Peyer's patch (tissue), 4 donors: Measurements from ENCODE around the gene ATXN2. TPM values are rescaled to one million over a fixed set of nuclear protein-coding genes. Genes with fewer than 3 reads are reported as not detected.

Experiments
- DNase-seq, 3 donors: peaks; one replicate each; pipeline ENCODE4 v3.0.0-alpha.2; 2017 to 2019
- H3K27ac ChIP-seq, 4 donors: fragments of 200-600 bp; sonication (generic); one replicate each; pipeline ENCODE4 v1.5.1; 2016 to 2019
- H3K27me3 ChIP-seq, 2 donors: fragments of 200-600 bp; sonication (generic); one replicate each; pipeline ENCODE4 v1.5.1; 2019
- H3K36me3 ChIP-seq, 3 donors: fragments of 200-600 bp; sonication (generic); one replicate each; pipeline ENCODE4 v1.5.1; 2016 to 2019
- H3K4me1 ChIP-seq, 4 donors: fragments of 200-600 bp; sonication (generic); one replicate each; pipeline ENCODE4 v1.5.1; 2016 to 2019
- H3K4me3 ChIP-seq, 4 donors: fragments of 200-600 bp; sonication (generic); 1 replicate in 3 of 4; 2 replicates in 1 of 4; pipeline ENCODE4 v1.5.1; 2016 to 2019; ENCODE audit warnings: mild to moderate bottlenecking in 1 of 4
- H3K9me3 ChIP-seq, 4 donors: fragments of 200-600 bp; sonication (generic); one replicate each; pipeline ENCODE4 v1.5.1; 2016 to 2019; ENCODE audit warnings: mild to moderate bottlenecking in 1 of 4
- POLR2A ChIP-seq, 2 donors: fragments of 450-650 bp; IDR thresholded peaks; one replicate each; pipeline ENCODE4 v1.5.1; 2017; ENCODE audit warnings: antibody characterized with exemption in 2 of 2, mild to moderate bottlenecking in 2 of 2, moderate library complexity in 2 of 2
- total RNA-seq, 4 donors: library from RNA; depleted of rRNA; stranded (reverse); fragments of >200 nt; gene quantifications; one replicate each; pipeline ENCODE4 v1.1.0, GENCODE V29; 2016
- TF ChIP-seq, protein P1 (sequence below), 6 experiments: fragments of 450-650 bp in 4 of 6; fragments of 200-600 bp in 2 of 6; sonication (generic) in 1 of 6; IDR thresholded peaks; one replicate each; pipeline ENCODE4 v1.5.1; 2017 to 2019; ENCODE audit warnings: antibody characterized with exemption in 6 of 6, mild to moderate bottlenecking in 3 of 6, moderate library complexity in 1 of 6

ATXN2 gene
- total RNA-seq, 4 donors from 2014 or later, result 35.9 to 111 (median 90.8) TPM

DNA sequence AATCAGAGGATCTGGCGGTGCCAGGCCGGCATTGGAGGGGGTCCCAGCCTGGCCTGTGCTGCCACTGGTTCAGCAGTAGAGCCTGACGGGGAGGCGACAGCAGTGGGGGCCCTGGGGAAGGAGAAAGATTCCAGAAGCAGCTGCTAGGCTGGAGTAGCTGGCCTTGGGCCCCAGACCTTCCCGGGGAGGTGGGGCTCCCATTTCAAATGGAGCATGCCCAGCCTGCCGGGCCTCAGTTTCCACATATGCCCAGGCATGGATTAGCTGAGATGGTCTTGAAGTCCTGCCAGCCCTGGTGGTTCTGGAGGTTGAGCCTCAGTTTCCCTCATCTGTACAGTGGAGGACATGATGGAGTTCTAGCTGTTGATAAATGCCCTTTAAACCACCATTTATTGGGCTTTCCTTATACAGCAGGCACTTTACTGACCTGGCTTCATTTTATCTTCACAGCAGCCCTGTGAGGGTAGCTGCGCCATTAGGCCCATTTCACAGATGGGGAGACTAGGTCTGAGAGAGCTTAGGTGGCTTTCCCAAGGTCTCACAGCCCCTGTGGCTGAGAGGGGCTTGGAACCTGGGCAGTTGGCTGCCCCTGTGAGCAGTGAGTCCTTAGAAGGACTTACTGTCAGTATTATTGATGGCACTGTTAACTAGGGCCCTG, 171.6 kb downstream of the ATXN2 start:
- Histone ChIP-seq H3K4me3 (no peak overlapping the region), H3K36me3 (no peaks in the 10 kb centered on the region), H3K27me3 (no peaks in the 10 kb centered on the region), H3K9me3 (no peaks in the 10 kb centered on the region), H3K27ac (peak overlapping the region in 3 of 4 donors; percentile 77 to 81 (median 80)), H3K4me1 (peaks cover 0 to 67% (median 40%) of the 10 kb centered on the region in 4 donors)
- TF ChIP-seq, protein P1, sequence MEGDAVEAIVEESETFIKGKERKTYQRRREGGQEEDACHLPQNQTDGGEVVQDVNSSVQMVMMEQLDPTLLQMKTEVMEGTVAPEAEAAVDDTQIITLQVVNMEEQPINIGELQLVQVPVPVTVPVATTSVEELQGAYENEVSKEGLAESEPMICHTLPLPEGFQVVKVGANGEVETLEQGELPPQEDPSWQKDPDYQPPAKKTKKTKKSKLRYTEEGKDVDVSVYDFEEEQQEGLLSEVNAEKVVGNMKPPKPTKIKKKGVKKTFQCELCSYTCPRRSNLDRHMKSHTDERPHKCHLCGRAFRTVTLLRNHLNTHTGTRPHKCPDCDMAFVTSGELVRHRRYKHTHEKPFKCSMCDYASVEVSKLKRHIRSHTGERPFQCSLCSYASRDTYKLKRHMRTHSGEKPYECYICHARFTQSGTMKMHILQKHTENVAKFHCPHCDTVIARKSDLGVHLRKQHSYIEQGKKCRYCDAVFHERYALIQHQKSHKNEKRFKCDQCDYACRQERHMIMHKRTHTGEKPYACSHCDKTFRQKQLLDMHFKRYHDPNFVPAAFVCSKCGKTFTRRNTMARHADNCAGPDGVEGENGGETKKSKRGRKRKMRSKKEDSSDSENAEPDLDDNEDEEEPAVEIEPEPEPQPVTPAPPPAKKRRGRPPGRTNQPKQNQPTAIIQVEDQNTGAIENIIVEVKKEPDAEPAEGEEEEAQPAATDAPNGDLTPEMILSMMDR (IDR thresholded peaks at IDR 0.05), result no peak
- no peak for DNase-seq

DNA sequence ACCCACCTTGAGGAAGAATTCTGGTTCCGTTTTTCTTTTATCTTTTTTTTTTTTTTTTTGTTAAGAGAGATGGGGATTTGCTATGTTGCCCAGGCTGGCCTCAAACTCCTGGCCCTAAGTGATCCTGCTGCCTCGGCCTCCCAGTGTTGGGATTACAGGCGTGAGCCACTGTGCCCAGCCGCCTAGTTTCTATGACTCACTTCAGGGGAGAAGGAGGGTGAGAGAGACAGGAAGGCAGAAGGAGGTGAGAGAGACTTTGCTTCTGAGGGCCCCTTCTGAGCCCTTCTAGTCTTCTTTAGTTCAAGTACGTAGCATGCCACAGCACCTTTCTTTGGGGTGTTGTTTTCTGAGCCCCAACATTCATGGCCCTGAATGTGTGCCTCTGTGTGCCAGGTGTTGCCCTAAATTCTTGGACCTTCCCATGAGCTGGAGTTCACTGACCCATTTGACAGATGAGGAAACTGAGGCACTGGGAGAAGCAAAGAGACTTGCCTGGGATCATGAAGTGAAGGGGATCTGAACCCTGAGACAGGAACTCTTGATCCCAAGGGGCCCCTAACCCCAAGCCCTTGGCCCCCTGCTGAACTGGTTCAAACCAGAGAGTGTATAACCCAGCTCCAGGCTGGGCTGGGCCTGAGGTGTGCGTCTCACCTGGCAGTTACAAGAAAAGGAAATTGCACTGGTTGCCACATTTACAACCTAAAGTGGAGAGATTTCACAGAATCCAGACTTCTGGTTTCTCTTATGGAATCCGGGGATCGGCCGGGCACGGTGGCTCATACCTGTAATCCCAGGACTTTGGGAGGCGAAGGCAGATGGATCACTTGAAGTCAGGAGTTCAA, 172.6 kb downstream of the ATXN2 start:
- TF ChIP-seq POLR2A (IDR thresholded peaks at IDR 0.05), result no peak
- TF ChIP-seq, protein P1 (IDR thresholded peaks at IDR 0.05), result no peak
- no peaks in the 10 kb centered on the region for H3K36me3 ChIP-seq
- DNase-seq, result no peak
- H3K27ac ChIP-seq, result peak overlapping the region in 2 of 4 donors; percentile 37 to 47
- no peaks in the 10 kb centered on the region for H3K9me3 ChIP-seq
- H3K4me3 ChIP-seq, result no peak overlapping the region
- H3K4me1 ChIP-seq, result peaks cover 0 to 59% (median 34%) of the 10 kb centered on the region in 4 donors
- H3K27me3 ChIP-seq, result no peaks in the 10 kb centered on the region

DNA sequence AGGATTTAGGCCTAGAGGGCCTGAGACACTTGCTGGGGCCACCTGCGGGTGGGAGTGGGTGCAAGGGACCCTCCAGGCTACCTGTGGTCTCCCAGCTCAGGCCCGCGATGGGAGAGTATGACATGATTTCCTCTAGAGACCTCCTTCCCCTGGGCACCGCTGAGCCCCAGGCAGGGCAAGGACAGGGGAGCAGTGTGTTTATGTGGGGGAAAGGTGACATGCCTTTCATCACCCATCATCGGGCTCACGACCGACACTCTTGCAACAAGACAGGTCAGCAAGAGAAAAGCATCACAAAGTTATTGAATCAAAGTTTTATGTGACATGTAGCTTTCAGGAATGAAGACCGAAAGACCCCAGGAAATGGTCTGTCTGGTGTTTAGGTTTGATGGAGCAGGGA, 173.5 kb downstream of the ATXN2 start:
- H3K27ac ChIP-seq, result peak overlapping the region in 3 of 4 donors; percentile 15 to 63 (median 55)

DNA sequence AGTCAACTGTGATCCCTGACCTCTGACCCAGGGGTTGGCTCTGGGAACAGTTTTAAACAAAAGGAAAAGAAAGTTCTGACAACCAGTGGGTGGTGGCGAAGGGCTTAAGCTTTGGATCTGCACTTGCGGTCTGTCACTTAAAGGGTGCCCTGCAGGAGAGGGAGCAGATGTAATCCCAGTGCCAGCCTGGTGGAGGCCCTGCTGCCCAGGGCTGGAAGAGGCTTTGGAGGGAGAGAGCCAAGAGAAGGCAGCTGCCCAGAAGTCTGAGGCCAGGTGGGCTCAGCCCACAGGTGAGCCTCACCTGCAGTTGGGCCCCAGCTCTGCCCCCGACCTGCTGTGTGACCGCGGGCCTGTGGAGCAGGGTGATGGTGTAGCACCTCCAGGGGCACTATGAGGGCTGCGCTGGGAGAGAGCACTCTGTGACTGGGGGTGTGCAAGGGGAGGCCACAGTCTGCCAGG, 174.3 kb downstream of the ATXN2 start:
- no peak for DNase-seq
- Histone ChIP-seq H3K36me3 (peaks cover 0 to 9% (median 0%) of the 10 kb centered on the region in 3 donors), H3K4me3 (no peak overlapping the region), H3K4me1 (peaks cover 0 to 42% (median 19%) of the 10 kb centered on the region in 4 donors), H3K9me3 (no peaks in the 10 kb centered on the region), H3K27ac (peak overlapping the region in 3 of 4 donors; percentile 15 to 63 (median 55)), H3K27me3 (no peaks in the 10 kb centered on the region)
- no peak for TF ChIP-seq POLR2A (IDR thresholded peaks at IDR 0.05)
- TF ChIP-seq, protein P1 (IDR thresholded peaks at IDR 0.05), result no peak

More for the DNA sequence above, 173.5 kb downstream of the ATXN2 start:
- TF ChIP-seq POLR2A (IDR thresholded peaks at IDR 0.05), result no peak
- TF ChIP-seq, protein P1 (IDR thresholded peaks at IDR 0.05), result no peak
- no peak for DNase-seq
- no peak overlapping the region for H3K4me3 ChIP-seq
- H3K4me1 ChIP-seq, result peaks cover 0 to 50% (median 27%) of the 10 kb centered on the region in 4 donors
- no peaks in the 10 kb centered on the region for H3K27me3 ChIP-seq
- no peaks in the 10 kb centered on the region for H3K9me3 ChIP-seq
- peaks cover 0 to 6% (median 0%) of the 10 kb centered on the region in 3 donors for H3K36me3 ChIP-seq

DNA sequence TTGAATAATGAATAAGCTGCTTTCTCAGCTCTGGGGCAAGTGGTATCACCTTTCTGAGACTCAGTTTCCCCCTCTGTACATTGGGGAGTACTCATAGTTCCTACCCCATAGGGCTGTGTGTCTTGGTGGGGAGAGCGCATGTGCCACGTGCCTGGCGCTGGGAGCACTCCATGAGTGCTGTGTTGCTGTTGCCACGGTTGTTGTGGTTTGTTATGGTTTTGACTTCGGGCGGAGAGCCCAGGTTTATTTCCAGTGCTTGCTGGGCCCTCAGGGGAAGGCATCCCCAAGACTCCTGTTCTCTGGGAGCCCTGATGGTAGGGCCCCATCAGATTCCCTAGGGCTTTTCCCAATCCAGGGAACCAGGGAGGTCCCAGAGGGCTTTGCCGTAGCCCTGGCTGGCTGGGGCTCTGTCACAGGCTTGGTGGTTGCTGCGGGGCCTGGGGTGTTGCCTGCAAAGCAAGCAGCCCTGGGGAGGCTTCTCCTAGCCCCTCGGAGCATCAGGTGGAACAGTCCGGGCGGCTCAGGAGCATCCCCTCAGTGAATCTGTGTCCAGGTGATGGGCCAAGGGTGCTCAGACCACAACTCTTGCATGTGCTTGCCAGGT, 174.8 kb downstream of the ATXN2 start:
- Histone ChIP-seq H3K9me3 (no peaks in the 10 kb centered on the region), H3K27me3 (no peaks in the 10 kb centered on the region), H3K4me3 (no peak overlapping the region), H3K27ac (peak overlapping the region in 2 of 4 donors; percentile 38 to 63), H3K36me3 (peaks cover 0 to 10% (median 0%) of the 10 kb centered on the region in 3 donors), H3K4me1 (peaks cover 0 to 36% (median 14%) of the 10 kb centered on the region in 4 donors)
- DNase-seq, result no peak
- TF ChIP-seq, protein P1 (IDR thresholded peaks at IDR 0.05), result no peak
- TF ChIP-seq POLR2A (IDR thresholded peaks at IDR 0.05), result no peak
